H9 (cell line): ENCODE measurements around the gene RSU1. TPM values are rescaled to one million over a fixed set of nuclear protein-coding genes. Genes with fewer than 3 reads are reported as not detected.

Source experiments
- DNase-seq: peaks from one replicate; pipeline ENCODE4 v3.0.0-alpha.2; 2017
- H2AFZ ChIP-seq: one replicate; pipeline ENCODE4 v1.6.1; 2013; ENCODE audit warnings: mild to moderate bottlenecking, low read length, control low read depth, moderate library complexity
- H2AK5ac ChIP-seq: 2 replicates; pipeline ENCODE4 v1.6.1; 2013; ENCODE audit warnings: low read length, control low read depth, mixed read lengths; ENCODE audit not compliant: insufficient read length
- H2BK120ac ChIP-seq: one replicate; pipeline ENCODE4 v1.6.1; 2013; ENCODE audit warnings: low read depth, mild to moderate bottlenecking, low read length, control low read depth, inconsistent platforms; ENCODE audit not compliant: poor library complexity, severe bottlenecking
- H2BK12ac ChIP-seq: 2 replicates; pipeline ENCODE4 v1.6.1; 2013; ENCODE audit warnings: low read length, control low read depth, mixed read lengths, low read depth; ENCODE audit not compliant: insufficient read length
- H2BK15ac ChIP-seq: 2 replicates; pipeline ENCODE4 v1.6.1; 2013; ENCODE audit warnings: low read depth, low read length, control low read depth
- H2BK20ac ChIP-seq: one replicate; pipeline ENCODE4 v1.6.1; 2013; ENCODE audit warnings: low read depth, mild to moderate bottlenecking, low read length, control low read depth, inconsistent platforms; ENCODE audit not compliant: poor library complexity, severe bottlenecking
- H2BK5ac ChIP-seq: 2 replicates; pipeline ENCODE4 v1.6.1; 2013; ENCODE audit warnings: low read length, control low read depth, mixed read lengths; ENCODE audit not compliant: insufficient read length
- H3K14ac ChIP-seq: 2 replicates; pipeline ENCODE4 v1.6.1; 2013; ENCODE audit warnings: low read length, control low read depth; ENCODE audit not compliant: insufficient read depth
- H3K18ac ChIP-seq: 2 replicates; pipeline ENCODE4 v1.6.1; 2013; ENCODE audit warnings: low read depth, mild to moderate bottlenecking, mixed read lengths, low read length, control low read depth; ENCODE audit not compliant: insufficient read length
- H3K23ac ChIP-seq: 2 replicates; pipeline ENCODE4 v1.6.1; 2013; ENCODE audit warnings: low read length, control low read depth, mixed read lengths, low read depth; ENCODE audit not compliant: insufficient read length
- H3K23me2 ChIP-seq: 2 replicates; pipeline ENCODE4 v1.6.1; 2013; ENCODE audit warnings: low read depth, mild to moderate bottlenecking, mixed read lengths, low read length, control low read depth; ENCODE audit not compliant: insufficient read length, poor library complexity, severe bottlenecking
- H3K27ac ChIP-seq: 2 replicates; pipeline ENCODE4 v1.5.1; 2013; ENCODE audit warnings: low read length, control low read depth, mixed read lengths, low read depth; ENCODE audit not compliant: insufficient read length
- H3K27me3 ChIP-seq: 2 replicates; pipeline ENCODE4 v1.6.1; 2013; ENCODE audit warnings: low read length, control low read depth, inconsistent platforms; ENCODE audit not compliant: insufficient read depth
- H3K4ac ChIP-seq: 2 replicates; pipeline ENCODE4 v1.6.1; 2013; ENCODE audit warnings: low read depth, mild to moderate bottlenecking, control low read depth, inconsistent platforms, low read length, moderate library complexity
- H3K4me1 ChIP-seq: 2 replicates; pipeline ENCODE4 v1.6.1; 2013; ENCODE audit warnings: low read length, control low read depth, inconsistent platforms; ENCODE audit not compliant: insufficient read depth
- H3K4me2 ChIP-seq: 2 replicates; pipeline ENCODE4 v1.6.1; 2013; ENCODE audit warnings: low read length, control low read depth, mixed read lengths; ENCODE audit not compliant: insufficient read length, insufficient read depth
- H3K56ac ChIP-seq: 2 replicates; pipeline ENCODE4 v1.6.1; 2013; ENCODE audit warnings: low read depth, mild to moderate bottlenecking, mixed read lengths, low read length, control low read depth; ENCODE audit not compliant: insufficient read length
- H3K79me1 ChIP-seq: 2 replicates; pipeline ENCODE4 v1.6.1; 2013; ENCODE audit warnings: low read depth, mild to moderate bottlenecking, moderate library complexity, low read length, control low read depth, inconsistent platforms; ENCODE audit not compliant: insufficient read depth, poor library complexity, severe bottlenecking
- H3K79me2 ChIP-seq: 2 replicates; pipeline ENCODE4 v1.6.1; 2013; ENCODE audit warnings: low read length, control low read depth, inconsistent platforms; ENCODE audit not compliant: insufficient read depth
- H3K9ac ChIP-seq: 2 replicates; pipeline ENCODE4 v1.6.1; 2013; ENCODE audit warnings: low read length, control low read depth, mixed read lengths; ENCODE audit not compliant: insufficient read length; ENCODE audit errors: extremely low read depth
- H3K9me3 ChIP-seq: one replicate; pipeline ENCODE4 v1.6.1; 2013; ENCODE audit warnings: low read depth, low read length, inconsistent platforms; ENCODE audit not compliant: control insufficient read depth
- H3T11ph ChIP-seq: one replicate; pipeline ENCODE4 v1.6.1; 2013; ENCODE audit warnings: mild to moderate bottlenecking, low read length, control low read depth, inconsistent platforms
- H4K20me1 ChIP-seq: one replicate; pipeline ENCODE4 v1.6.1; 2013; ENCODE audit not compliant: control insufficient read depth, insufficient read length, insufficient read depth
- H4K5ac ChIP-seq: 2 replicates; pipeline ENCODE4 v1.6.1; 2013; ENCODE audit warnings: low read depth, mild to moderate bottlenecking, mixed read lengths, low read length, control low read depth; ENCODE audit not compliant: insufficient read length
- H4K8ac ChIP-seq: replicated peaks from 2 replicates; pipeline ENCODE4 v1.6.1; 2013; ENCODE audit warnings: low read length, control low read depth, mixed read lengths, low read depth; ENCODE audit not compliant: insufficient read length
- H4K91ac ChIP-seq: 2 replicates; pipeline ENCODE4 v1.6.1; 2013; ENCODE audit warnings: low read depth, mild to moderate bottlenecking, moderate library complexity, mixed read lengths, low read length, control low read depth; ENCODE audit not compliant: insufficient read length
- H3K27ac Mint-ChIP-seq, 3 experiments: 2 replicates in 2 of 3; 3 replicates in 1 of 3; pipeline ENCODE4 v1.8.0; 2020 to 2021; ENCODE audit warnings: mixed read lengths in 3 of 3, mild to moderate bottlenecking in 1 of 3, moderate library complexity in 1 of 3
- H3K27me3 Mint-ChIP-seq: 2 replicates; pipeline ENCODE4 v1.8.0; 2021; ENCODE audit warnings: low read depth, mild to moderate bottlenecking, moderate library complexity, mixed read lengths
- H3K36me3 Mint-ChIP-seq, 3 experiments: 2 replicates in 2 of 3; 3 replicates in 1 of 3; pipeline ENCODE4 v1.8.0; 2020 to 2021; ENCODE audit warnings: low read depth in 3 of 3, mixed read lengths in 3 of 3; ENCODE audit not compliant: insufficient read depth in 1 of 3
- H3K4me1 Mint-ChIP-seq, 2 experiments: 2 replicates each; pipeline ENCODE4 v1.8.0; 2020; ENCODE audit warnings: mixed read lengths in 2 of 2
- H3K4me3 Mint-ChIP-seq, 2 experiments: 2 replicates in 1 of 2; 3 replicates in 1 of 2; pipeline ENCODE4 v1.8.0; 2020 to 2021; ENCODE audit warnings: mild to moderate bottlenecking in 2 of 2, mixed read lengths in 2 of 2, moderate library complexity in 1 of 2
- H3K9me3 Mint-ChIP-seq, 2 experiments: 2 replicates in 1 of 2; 3 replicates in 1 of 2; pipeline ENCODE4 v1.8.0; 2020; ENCODE audit warnings: mild to moderate bottlenecking in 2 of 2, mixed read lengths in 2 of 2, moderate library complexity in 1 of 2
- WGBS: extraction: QIAGEN DNeasy Blood & Tissue Kit; methylation state at CpG from one replicate; pipeline ENCODE4 v1.1.7; 2013; ENCODE audit warnings: missing lambda C conversion rate, low lambda C conversion rate, mixed read lengths; ENCODE audit not compliant: insufficient read length; ENCODE audit errors: extremely low coverage; 5-methylcytosine and 5-hydroxymethylcytosine counted together
- total RNA-seq: library from RNA; stranded (reverse); gene quantifications from 2 replicates; pipeline ENCODE4 v1.2.1, GENCODE V29; 2021
- TF ChIP-seq, protein P1 (sequence below): fragments of 200-600 bp; sonication (generic); conservative IDR thresholded peaks from 3 replicates; pipeline ENCODE4 v1.8.0; 2021; ENCODE audit warnings: antibody characterized with exemption, mild to moderate bottlenecking

RSU1 gene
- total RNA-seq, 1 experiment from 2014 or later: 59.4 TPM

DNA sequence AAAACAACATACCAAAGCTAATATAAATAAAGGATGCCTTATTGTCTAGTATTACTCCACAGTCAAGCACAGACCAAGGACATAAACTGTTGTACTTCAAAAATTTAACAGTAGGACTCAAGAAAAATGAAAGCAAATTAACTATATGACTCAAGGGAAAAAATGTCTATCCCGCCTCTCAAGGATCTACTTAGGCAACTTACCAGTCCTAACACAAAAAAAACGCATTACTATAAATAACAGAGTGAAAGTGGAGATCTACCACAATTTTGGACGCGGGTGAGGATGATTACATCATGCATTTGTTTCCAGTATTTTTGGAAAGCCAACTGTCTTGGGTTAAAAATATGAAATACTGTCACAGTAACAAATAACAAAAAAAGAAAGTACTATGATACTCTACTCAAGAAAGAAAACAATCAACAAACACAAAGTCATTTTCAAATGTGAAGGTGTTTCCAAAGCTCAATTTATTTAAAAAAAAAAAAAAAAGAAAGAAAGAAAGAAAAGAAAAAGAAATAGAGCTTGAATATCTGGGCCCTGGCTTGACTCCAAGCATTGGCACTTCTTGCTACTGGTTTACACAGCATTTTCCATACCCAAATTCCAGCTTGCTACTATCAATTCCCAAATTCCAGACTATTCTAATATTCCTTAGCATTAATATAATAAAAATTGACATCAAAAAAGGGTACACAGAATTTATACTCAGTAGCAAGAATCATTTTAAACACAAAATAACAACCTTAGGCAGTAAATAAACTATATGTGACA is 99.4 kb downstream of the RSU1 start:
- DNase-seq: no peak

More for the DNA sequence above, 99.4 kb downstream of the RSU1 start:
- Histone ChIP-seq H2BK120ac (no peak overlapping the region), H3K27me3 (no peaks in the 10 kb centered on the region), H4K5ac (no peak overlapping the region), H4K20me1 (no peaks in the 10 kb centered on the region), H3K23me2 (no peaks in the 10 kb centered on the region), H3K27ac (no peak overlapping the region), H3K4ac (no peak overlapping the region), H2BK12ac (no peak overlapping the region), H3K18ac (no peak overlapping the region), H3K4me1 (no peaks in the 10 kb centered on the region), H3K9ac (no peak overlapping the region), H2BK20ac (no peak overlapping the region), H3K14ac (no peak overlapping the region), H4K8ac (no peak overlapping the region), H3T11ph (no peak overlapping the region), H4K91ac (no peak overlapping the region), H2AK5ac (no peak overlapping the region), H2BK15ac (no peak overlapping the region), H3K23ac (no peak overlapping the region), H2BK5ac (no peak overlapping the region), H2AFZ (no peak overlapping the region), H3K4me2 (no peak overlapping the region), H3K79me1 (no peaks in the 10 kb centered on the region), H3K9me3 (peaks cover 6% of the 10 kb centered on the region), H3K56ac (no peak overlapping the region), H3K79me2 (no peaks in the 10 kb centered on the region)
- H3K27ac Mint-ChIP-seq: no peak overlapping the region
- H3K4me3 Mint-ChIP-seq: no peak overlapping the region
- H3K4me1 Mint-ChIP-seq: no peaks in the 10 kb centered on the region
- H3K27me3 Mint-ChIP-seq: no peaks in the 10 kb centered on the region; the same call in 1 of the 2 replicates
- no CpG with 5 or more reads among the region's 4 CpGs for WGBS
- TF ChIP-seq, protein P1, sequence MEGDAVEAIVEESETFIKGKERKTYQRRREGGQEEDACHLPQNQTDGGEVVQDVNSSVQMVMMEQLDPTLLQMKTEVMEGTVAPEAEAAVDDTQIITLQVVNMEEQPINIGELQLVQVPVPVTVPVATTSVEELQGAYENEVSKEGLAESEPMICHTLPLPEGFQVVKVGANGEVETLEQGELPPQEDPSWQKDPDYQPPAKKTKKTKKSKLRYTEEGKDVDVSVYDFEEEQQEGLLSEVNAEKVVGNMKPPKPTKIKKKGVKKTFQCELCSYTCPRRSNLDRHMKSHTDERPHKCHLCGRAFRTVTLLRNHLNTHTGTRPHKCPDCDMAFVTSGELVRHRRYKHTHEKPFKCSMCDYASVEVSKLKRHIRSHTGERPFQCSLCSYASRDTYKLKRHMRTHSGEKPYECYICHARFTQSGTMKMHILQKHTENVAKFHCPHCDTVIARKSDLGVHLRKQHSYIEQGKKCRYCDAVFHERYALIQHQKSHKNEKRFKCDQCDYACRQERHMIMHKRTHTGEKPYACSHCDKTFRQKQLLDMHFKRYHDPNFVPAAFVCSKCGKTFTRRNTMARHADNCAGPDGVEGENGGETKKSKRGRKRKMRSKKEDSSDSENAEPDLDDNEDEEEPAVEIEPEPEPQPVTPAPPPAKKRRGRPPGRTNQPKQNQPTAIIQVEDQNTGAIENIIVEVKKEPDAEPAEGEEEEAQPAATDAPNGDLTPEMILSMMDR: no peak
- H3K9me3 Mint-ChIP-seq: peaks cover 13 to 17% of the 10 kb centered on the region in 2 experiments
- peaks cover 17 to 27% (median 26%) of the 10 kb centered on the region in 3 experiments for H3K36me3 Mint-ChIP-seq
